ENCODE measurements around the gene EMSY.

GRCh38 chr11:76510060-76511047 is 65.5 kb downstream of the EMSY start:
- TF ChIP-seq CTCF (IDR thresholded peaks at IDR 0.05) (no peak), POLR2A (IDR thresholded peaks at IDR 0.05) (no peak)
